ENCODE measurements around the gene TESK1.
A peak's percentile ranks its signal among the peaks of the same experiment; 100 is the strongest.

TESK1 gene, protein sequence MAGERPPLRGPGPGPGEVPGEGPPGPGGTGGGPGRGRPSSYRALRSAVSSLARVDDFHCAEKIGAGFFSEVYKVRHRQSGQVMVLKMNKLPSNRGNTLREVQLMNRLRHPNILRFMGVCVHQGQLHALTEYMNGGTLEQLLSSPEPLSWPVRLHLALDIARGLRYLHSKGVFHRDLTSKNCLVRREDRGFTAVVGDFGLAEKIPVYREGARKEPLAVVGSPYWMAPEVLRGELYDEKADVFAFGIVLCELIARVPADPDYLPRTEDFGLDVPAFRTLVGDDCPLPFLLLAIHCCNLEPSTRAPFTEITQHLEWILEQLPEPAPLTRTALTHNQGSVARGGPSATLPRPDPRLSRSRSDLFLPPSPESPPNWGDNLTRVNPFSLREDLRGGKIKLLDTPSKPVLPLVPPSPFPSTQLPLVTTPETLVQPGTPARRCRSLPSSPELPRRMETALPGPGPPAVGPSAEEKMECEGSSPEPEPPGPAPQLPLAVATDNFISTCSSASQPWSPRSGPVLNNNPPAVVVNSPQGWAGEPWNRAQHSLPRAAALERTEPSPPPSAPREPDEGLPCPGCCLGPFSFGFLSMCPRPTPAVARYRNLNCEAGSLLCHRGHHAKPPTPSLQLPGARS

DNA sequence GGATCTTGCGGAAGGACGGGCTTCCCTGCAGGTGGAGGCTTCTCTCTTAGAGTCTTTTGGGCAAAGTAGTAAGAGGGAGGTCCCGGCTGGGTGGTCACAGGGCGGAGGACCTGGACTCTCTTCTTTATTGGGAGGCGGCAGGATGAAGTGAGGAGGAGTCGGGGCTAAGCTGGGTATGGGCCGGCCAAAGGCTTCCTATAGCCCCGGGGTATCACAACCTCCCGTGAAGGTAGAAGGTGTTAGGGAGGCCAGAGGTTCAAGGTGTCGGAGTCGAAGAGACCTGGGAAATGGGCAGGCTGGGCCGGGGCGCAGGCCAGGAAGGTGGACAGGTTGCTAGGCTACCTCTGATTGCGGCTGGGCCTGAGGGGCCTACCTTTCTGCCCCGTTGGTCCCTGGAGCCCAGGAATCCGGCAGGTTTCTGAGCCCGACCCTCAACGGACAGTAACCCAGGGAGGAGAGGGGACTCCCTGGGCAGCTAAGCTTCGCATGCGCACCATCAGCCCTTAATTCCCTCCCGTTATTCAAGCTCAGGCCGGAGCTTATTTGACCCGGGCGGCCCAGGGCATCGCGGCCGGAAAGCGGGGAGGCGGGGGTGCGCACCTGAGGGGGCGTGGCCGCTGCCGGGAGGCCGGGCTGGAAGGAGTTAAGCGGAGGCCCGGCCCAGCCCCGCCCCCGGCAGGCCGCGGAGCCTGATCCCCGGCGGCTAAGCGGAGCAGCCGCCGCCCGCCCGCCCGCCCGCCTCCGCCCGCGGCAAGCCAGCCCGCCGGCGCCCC, at the start of gene TESK1:
Gene TESK1, plus strand, starts transcription at position 685 of the 773 bp plus-strand sequence. CDS start 358 bp downstream, outside the sequence.
- peak; percentile 57 to 64 for DNase-seq (ENCODE audit: low read depth in 2 of 2, low spot score in 1 of 2)

DNA sequence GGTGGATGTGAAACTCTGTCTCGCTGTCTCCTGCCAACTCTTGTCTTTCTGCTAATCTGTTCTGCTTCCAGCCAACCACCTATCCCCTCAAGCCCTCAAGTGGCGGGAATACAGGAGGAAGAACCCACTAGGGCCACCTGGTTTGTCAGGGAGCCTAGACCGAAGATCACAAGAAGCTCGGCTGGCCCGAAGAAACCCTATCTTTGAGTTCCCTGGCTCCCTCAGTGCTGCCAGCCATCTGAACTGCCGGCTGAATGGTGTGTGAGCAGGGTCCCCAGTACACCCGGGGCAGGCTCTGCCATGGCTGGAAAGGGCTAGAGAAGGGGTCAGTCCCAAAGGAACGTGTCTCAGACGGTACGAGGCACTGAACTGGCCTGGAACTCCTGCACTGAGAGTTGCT, 49.2 kb upstream of the TESK1 start:
- DNase-seq (ENCODE audit: low read depth in 2 of 2, low spot score in 1 of 2), result no peak

DNA sequence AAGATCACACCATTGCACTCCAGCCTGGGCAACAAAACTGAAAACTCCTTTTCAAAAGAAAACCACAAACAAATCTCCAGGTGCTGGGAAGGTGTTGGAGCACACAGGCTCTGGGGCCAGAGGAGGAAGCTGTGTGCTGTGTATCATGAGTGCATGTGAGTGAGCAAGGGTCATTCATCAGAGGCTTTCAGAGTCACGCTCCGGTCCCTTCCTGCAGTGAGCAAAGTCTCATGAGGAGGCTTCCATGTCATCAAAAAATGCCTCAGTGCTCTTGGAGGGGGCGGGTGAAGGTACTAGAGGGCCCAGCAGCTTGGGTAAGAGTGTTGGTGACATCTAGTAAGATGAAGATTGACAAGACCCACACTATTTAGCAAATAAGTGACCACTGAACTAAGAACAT, 48.3 kb upstream of the TESK1 start:
- DNase-seq (ENCODE audit: low read depth in 2 of 2, low spot score in 1 of 2), result no peak

DNA sequence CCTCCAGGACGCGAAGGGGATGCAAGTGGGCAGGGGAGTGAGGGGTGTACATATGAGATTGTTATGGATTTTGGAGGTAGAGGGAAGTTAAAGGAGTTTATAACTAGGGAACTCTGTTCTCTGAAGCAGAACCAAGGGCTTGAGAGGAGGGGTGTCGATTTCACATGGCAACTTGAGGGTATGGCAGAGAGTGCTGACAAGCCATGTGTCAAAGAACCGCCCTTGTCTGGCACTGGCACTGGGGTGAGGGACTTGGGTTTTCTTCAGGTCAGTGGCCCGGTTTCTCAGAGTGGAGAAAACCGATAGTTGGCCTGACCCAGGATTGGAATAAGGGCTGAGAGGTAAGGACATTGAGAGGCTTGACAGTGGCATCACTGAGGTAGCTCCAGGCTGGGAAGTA, 47.7 kb upstream of the TESK1 start:
- DNase-seq (ENCODE audit: low read depth in 2 of 2, low spot score in 1 of 2), result no peak

DNA sequence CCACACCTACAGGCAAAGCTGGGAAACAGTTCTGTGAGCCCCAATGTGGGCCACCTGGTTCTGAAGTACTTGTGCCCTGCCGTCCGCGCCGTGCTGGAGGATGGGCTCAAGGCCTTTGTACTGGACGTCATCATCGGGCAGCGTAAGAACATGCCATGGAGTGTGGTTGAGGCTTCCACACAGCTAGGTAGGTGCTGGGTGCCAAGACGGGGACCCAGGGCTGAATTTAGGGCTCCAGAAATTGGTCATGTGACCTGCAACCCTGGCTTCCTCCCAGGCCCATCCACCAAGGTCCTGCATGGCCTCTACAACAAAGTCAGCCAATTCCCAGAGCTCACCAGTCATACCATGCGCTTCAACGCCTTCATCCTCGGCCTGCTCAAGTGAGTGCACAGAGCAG, 46.9 kb upstream of the TESK1 start:
- DNase-seq (ENCODE audit: low read depth in 2 of 2, low spot score in 1 of 2), result no peak

DNA sequence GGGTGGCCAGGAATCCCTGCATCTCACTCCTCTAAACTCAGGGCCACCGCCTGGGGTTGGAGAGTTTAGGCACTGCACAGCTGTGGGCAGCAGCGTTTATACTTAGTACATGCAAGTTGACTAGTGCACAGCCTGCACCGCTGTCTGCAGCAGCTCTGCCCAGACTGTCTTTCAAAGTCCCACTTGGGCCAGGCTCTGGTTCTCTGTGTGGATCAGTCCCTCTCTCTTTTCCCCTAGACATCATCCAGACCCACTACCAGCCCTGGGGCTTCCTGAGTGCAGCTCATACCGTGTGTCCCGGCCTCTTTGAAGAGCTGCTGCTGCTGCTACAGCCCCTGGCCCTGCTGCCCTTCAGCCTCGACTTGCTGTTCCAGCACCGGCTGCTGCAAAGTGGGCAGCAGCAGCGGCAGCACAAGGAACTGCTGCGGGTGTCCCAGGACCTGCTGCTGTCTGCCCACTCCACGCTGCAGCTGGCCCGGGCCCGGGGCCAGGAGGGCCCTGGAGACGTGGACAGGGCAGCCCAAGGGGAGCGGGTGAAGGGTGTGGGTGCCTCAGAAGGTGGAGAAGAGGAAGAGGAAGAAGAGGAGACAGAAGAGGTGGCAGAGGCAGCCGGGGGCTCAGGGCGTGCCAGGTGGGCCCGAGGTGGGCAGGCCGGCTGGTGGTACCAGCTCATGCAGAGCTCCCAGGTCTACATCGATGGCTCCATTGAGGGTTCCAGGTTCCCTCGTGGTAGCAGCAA, 45.1 kb upstream of the TESK1 start:
- no peak for DNase-seq (ENCODE audit: low read depth in 2 of 2, low spot score in 1 of 2)

DNA sequence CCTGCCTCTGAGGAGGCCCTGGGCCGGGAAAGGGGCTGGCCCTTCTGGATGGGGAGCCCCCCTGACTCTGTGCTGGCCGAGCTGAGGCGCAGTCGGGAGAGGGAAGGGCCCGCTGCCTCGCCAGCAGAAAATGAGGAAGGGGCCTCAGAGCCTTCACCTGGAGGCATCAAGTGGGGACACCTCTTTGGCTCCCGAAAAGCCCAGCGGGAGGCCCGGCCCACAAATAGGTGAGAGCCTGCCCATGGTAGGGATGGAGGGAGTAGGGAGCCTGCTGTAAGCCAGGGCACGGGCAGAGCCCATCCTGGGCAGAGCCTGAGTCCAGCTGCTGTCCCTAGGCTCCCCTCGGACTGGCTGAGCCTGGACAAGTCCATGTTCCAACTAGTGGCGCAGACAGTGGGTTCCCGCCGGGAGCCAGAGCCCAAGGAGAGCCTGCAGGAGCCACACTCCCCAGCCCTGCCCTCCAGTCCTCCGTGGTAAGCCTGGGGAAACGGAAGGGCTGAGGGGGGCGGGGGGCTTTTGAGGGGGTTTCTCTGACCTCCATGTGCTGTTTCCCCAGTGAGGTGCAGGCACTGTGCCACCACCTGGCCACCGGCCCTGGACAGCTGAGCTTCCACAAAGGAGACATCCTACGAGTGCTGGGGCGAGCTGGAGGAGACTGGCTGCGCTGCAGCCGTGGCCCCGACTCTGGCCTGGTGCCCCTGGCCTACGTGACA, 44.3 kb upstream of the TESK1 start:
- no peak for DNase-seq (ENCODE audit: low read depth in 2 of 2, low spot score in 1 of 2)

DNA sequence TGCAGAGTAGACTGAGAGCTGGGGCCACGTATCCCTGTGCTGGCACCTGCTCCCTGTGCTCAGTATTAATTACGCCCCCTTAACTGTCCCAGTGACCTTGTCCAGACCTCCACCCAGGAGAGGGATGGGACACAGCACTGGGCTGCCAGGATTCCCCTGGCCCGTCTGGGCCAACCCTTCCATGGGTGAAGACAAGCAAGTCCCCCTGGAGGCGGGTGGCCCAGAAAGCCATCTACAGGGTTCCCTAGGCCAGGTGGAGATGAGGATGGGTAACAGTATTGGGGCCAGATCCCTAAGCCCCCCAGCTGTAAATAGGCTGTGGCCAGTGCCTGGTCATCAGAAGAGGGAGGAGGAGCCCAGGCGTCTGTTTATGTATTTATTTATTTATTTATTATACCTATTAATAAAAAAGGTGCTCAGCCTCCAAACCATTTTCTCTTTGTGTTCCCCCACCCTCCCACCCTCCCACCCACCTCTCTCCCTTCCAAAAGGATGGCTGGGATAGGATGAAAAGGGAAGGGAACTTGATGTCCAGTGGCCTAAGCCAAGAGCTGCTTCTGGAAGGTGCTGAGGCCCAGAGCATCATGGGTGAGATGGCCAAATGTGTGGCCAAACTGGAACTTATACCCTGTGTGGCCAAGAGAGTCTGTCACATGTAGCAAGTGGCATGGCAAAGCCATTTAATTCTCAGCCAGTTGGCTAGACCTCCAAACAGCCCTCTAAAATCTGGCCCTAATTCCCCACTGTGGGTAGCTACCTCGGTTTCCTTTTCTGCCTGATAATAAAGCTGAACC, 43.4 kb upstream of the TESK1 start:
- no peak for DNase-seq (ENCODE audit: low read depth in 2 of 2, low spot score in 1 of 2)

DNA sequence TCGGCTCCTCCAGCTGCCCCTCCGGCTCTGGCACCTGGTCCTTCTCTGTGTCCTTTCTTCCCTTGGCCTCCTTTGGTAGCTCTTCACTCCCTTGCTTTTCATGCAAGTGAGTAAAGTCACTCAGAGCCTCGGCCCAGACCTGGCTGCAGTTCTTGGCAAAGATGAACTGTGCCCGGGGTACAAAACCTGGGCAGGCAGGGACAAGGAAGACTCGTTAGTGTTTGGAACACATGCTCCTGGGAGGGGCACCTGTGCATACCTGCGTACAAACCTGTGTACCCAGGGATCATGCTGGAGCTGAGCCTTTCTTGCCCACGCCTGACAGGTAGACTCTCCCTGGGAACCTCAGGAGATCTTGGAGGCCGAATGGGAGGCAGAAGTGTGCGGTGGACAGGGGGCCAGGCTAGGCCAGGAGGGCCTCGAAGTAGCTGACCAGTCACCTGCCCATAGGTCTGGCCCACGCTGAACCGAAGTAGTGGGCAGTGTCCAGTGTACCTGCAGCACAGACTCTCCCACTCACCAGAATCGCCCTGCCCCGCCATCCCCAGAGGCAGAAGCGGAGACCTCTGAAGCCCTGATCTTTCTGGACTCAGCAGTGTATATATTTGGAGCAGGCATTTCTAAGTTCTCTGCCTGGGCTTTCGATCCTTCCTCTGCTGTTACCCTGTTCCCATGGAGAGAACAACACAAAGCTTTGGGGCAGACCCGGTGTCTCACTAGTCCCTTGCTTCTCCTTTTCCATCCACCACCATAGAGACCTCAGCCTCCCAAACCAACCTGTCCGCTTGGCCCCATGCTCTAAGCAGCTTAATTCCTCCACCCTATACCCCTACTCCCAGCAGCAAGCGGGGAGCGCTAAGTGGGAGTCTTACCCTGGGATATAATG, 41.9 kb upstream of the TESK1 start:
- no peak for DNase-seq (ENCODE audit: low read depth in 2 of 2, low spot score in 1 of 2)

DNA sequence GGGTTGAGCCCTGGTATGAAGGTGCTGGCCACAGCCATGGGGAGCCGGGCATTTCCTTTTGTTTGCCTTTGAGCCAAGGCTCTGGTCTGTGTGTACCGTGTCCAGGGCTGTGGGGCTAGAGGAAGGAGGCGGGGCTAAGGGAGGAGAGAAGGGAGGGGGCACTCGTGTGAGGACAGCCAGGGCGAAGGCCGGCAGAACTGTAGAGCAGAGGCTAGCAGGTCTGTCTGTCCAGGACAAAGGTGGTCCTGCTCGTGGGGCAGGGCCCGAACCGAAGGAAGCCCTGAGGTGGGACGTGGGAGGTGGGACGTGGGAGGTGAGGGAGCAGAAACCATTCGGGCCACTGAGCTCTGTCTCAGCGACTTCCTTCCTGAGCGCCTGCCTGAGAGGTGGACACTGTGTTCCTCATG, 41.3 kb upstream of the TESK1 start:
- no peak for DNase-seq (ENCODE audit: low read depth in 2 of 2, low spot score in 1 of 2)

DNA sequence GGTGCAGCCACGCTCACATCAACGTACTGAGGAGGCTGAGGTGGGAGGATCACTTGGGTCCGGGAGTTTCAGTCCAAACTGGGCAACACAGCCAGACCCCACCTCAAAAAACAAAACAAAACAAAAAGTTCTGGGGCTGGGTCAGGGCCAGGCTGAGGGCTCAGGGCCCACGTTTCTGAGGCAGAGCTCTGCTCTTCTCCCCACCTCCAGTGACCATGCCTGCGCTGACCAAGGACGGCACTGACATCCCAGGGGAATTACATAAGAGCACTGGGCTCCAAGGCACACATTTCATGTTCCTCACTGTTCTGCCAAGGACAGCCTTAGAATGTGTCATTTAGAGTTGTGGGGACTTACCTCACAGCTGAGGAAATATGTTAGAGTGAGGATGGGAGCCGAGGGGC, 40.4 kb upstream of the TESK1 start:
- DNase-seq (ENCODE audit: low read depth in 2 of 2, low spot score in 1 of 2), result no peak

DNA sequence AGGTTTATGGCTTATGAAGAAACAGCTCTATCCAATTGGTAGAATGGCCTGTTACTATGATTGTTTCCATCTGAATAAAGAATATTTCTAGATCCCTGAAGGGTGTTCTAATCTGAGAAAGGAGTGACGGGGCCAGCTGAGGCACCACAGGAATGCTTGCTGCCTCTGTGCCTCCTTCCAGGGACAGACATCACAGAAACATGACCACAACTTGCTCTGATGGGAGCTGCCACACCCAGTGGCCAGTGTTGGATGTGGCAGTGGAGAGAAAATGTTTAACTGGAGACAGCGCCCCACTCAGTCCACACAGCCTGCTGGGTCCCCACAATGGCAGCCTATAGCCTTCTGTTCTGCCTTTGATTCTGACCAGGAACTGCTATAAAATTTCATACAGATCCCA, 38.6 kb upstream of the TESK1 start:
- DNase-seq (ENCODE audit: low read depth in 2 of 2, low spot score in 1 of 2), result no peak

DNA sequence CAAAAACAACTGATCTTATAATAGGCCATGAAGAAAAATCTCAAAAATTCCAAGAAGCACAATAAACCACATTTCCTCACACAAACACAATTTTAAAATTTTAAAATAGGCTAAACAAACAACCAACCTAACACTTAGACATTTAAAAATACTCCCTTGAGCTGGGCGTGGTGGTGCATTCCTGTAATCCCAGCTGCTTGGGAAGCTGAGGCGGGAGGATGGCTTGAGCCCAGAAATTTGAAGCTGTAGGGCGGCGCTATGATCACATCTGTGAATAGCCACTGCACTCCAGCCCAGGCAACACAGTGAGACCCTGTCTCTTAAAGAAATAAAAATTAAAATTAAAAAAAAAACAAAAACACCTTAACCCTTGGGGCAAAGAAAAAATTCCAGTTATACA, 36.9 kb upstream of the TESK1 start:
- DNase-seq (ENCODE audit: low read depth in 2 of 2, low spot score in 1 of 2), result no peak

DNA sequence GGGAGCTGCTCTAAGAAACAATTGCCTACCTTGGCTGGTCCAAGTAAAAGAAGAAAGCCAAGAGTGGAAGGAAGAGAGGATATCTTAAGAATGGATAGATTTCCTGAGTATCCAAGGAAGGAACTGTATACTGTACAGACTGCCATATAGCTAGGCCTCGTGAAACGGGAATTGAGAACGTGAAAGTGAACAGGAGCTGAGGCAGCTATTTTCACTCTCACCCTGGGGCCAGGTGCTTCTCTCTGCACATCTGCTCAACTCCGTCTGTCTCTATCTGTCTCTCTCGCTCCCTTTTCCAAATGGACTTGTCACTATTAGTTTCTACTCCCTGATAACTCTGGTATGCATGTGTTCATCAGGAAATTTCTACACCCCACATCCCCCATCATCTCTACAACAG, 35.9 kb upstream of the TESK1 start:
- DNase-seq (ENCODE audit: low read depth in 2 of 2, low spot score in 1 of 2), result no peak

DNA sequence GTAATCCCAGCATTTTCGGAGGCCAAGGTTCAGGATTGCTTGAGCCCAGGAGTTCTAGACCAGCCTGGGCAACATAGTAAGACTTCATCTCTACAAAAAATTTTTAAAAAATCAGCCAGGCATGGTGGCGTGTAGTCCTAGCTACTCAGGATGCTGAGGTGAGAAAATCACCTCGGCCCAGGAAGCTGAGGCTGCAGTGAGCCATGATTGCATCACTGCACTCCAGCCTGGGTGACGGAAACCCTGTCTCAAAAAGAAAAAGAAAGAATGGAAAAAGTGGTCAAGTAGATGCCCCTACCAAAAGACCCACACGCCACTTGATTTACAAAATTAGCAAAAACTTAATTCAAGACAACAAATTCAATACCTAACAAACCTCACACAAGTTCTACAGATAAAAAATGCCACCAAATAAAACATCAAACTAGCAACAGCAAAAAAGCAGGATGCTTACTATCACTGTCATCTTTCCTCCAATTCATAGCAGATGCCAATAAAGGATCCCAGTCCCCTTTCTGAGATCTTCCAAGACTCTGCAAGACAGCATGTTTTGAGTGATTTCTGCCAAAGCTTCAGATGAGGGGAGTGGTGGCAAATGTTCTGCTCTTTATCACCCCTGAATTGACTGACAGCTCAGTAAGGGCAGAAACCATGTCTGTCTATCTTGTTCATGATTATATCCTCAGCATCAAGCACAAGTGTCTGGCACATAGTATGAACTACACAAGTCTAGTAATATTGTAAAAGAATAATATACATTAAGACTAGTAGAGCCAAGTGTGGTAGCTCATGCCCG, 34.2 kb upstream of the TESK1 start:
- DNase-seq (ENCODE audit: low read depth in 2 of 2, low spot score in 1 of 2), result no peak

DNA sequence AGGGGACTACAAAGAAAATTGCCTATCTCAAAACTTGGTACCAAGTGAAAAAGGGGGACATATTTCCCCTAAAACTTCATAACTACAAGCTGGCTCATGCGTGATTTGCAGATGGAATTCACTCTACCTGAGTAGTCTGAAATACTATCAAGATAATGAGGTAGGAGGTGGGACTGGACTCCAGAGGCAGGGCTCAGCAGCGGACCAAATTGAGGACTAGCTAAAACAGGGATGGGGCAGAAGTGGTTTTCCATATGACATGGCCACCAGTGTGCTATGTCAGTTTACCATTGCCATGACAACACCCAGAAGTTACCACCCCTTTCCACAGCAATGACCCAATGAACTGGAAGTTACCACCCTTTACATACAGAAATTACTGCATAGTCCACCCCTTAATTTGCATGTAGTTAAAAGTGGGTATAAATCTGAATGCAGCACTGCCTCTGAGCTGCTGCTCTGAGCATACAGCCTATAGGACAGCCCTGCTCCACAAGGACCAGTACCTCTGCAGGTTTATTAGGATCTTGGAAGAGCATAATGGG, 30.4 kb upstream of the TESK1 start:
- DNase-seq (ENCODE audit: low read depth in 2 of 2, low spot score in 1 of 2), result no peak

DNA sequence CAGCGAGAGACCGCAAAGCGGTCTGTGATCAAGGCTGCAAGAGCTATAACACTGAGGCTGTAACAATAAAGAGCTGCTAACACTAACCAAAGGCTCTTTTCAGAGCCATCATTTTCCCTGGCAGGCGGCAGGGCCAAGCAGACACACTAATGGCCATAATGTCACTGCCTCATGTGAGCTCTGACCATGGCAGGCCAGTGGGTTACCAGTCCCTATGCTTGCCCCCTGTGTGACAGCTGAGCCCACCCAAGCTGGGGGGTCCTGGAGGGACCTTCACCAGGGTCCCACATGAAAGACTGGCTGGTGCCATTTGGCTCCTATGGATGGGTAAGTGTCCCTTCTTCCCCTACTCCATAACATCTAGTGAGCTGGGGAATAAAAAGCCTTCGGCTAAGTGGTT, 29.6 kb upstream of the TESK1 start:
- DNase-seq (ENCODE audit: low read depth in 2 of 2, low spot score in 1 of 2), result no peak

DNA sequence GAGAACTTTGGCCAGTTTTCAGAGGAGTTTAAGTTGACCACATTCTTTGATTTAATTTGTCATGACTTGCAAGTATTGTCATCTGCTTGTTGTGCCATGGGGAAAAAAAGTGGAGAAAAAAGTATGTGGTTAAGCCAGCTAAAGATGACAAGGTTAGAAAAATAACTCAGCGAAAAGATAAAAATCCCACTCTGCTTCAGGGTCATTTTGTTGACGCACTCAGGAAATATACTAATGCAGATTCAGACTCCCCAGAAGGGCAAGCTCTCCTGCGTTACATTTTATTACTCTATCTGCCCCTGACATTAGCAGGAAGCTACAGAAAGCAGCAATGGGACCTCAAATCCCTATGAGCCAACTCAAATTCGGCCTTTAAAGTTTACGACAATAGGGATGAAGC, 27.6 kb upstream of the TESK1 start:
- no peak for DNase-seq (ENCODE audit: low read depth in 2 of 2, low spot score in 1 of 2)

Data from stimulated activated CD8-positive, alpha-beta memory T cell treated with anti-CD3 and anti-CD28 coated beads, Interleukin-4, amount 100 ng/mL, for 1 hour (primary cell).